DLD1 (cell line): Measurements from ENCODE around the gene NUP210.
"Not testable (repeated sequence)": the region's sequence is repeated elsewhere in the genome, so short reads cannot be mapped to it uniquely, and the experiment has no call there.

Experiments used
- in situ Hi-C: cut with HindIII; loops from 2 replicates; pipeline ENCODE4 v1.10.0; 2017; ENCODE audit warnings: low sequenced_read_pairs

The NUP210 gene

DNA sequence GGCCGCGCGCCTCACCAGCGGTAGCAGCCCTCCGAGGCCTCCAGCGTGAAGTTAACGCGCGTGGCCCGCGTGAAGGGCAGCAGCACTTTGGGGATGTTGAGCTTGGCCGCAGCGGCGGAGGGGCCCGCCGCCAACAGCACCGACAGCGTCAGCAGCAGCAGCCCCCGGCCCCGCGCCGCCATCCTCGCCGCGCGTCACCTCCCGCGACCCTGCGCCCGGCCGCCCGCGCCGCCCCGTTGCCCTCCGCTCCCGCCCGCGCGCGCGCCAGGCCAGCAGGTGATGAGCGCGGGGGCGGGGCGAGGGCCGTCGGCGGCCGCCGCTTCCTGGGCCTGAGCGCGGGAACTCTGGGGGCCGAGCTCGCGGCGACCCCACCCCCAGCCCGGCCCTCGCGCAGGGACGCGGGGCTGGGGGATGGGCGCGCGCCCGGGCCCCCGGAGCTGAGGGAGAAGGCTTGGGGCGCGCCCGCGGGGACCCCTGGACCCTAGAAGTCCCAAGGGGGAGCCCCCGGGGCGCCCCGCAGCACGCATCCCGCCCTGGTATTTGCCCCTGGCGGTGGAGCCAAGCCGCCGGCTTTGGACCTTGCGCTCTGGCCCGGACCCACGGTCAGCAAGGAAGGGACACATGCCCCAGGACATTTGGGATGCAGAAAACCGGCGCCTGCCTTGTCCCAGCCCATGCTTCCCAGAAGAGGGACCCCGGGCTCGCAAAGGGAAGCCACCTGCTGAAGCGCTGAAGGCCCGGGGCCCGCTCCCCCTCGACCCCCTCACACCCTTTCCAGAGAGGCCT is at the start of gene NUP210:
Gene NUP210 (minus strand): TSS at position 278 of the 786 bp plus-strand sequence. CDS start 96 bp downstream, at position 182.
- in situ Hi-C loops, result no loop called here

DNA sequence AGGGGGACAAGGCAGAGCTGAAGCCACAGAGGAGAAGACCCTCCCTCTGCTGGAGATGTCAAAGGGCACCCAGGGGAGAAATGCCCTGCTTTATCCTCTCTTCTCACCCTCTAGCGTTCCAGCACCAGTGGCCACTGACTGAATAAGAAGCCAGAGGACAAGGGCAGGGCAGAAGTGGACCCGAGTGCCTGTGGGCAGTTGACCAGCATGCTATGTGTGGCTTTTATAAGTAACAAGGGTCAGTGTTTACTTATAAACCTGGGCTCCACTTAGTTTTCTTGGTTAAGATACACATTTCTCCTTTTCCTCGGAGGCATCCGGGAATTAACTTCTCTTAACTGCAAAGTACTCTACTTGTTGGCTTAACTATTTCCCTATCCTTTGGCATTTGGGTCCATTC is 46.7 kb upstream of the NUP210 start:
- in situ Hi-C loops, result loop anchor here (25.0 kb wide), 2 partner anchors 104 to 379 kb away; no protein-coding TSS in a partner anchor

GRCh38 chr3:13465236-13465873 is 45.2 kb upstream of the NUP210 start:
- in situ Hi-C loops, result loop anchor here (25.0 kb wide), 2 partner anchors 103 to 378 kb away; no protein-coding TSS in a partner anchor

DNA sequence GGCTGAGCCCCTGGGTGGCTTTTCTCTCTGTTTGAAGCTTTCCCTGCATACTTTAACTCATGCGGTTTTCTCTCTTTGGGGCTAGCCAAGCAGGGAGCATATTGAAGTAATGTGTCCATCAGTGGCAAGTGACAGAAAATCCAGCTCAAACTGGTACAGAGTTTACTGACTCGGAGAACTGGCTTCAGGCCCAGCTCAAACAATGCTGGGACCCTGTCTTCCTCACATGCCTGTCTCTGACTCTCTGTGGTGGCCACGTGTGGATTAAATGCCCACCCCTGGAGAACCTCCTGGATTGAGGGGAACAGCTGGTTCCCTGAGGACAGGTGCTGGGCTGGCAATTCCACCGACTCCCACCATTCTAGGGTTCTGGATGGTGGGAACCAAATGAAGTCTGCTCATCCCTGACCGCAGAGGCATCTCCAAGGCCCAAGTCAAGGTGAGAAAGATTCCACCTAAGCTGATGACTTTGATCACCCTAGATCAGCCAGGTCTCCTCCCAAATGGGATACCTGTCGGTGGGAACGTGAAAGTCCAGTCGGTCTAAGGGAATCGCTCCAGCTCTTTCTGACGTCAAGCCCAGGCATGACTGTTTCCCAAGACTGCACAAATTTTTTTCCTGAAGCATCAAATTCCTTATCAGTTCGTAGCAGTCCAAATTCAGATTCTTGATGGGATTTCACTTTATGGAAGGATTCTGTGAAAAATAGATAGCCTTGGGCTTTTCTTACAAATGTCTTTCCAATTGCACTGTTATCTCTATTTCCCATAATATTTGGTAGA is 43.7 kb upstream of the NUP210 start:
- in situ Hi-C loops, result loop anchor here (25.0 kb wide), 2 partner anchors 102 to 377 kb away; no protein-coding TSS in a partner anchor

GRCh38 chr3:13462822-13463221 is 42.7 kb upstream of the NUP210 start:
- in situ Hi-C loops, result loop anchor here (25.0 kb wide), 2 partner anchors 101 to 376 kb away; no protein-coding TSS in a partner anchor

GRCh38 chr3:13462125-13462629 is 42.1 kb upstream of the NUP210 start:
- in situ Hi-C loops, result loop anchor here (25.0 kb wide), 2 partner anchors 100 to 375 kb away; no protein-coding TSS in a partner anchor

- in situ Hi-C loops, result loop anchor here (25.0 kb wide), 2 partner anchors 99 to 374 kb away; no protein-coding TSS in a partner anchor
Measured at GRCh38 chr3:13461169-13462124, 41.3 kb upstream of the NUP210 start.

GRCh38 chr3:13460341-13460736 is 40.2 kb upstream of the NUP210 start:
- in situ Hi-C loops, result loop anchor here (25.0 kb wide), 2 partner anchors 98 to 373 kb away; no protein-coding TSS in a partner anchor

DNA sequence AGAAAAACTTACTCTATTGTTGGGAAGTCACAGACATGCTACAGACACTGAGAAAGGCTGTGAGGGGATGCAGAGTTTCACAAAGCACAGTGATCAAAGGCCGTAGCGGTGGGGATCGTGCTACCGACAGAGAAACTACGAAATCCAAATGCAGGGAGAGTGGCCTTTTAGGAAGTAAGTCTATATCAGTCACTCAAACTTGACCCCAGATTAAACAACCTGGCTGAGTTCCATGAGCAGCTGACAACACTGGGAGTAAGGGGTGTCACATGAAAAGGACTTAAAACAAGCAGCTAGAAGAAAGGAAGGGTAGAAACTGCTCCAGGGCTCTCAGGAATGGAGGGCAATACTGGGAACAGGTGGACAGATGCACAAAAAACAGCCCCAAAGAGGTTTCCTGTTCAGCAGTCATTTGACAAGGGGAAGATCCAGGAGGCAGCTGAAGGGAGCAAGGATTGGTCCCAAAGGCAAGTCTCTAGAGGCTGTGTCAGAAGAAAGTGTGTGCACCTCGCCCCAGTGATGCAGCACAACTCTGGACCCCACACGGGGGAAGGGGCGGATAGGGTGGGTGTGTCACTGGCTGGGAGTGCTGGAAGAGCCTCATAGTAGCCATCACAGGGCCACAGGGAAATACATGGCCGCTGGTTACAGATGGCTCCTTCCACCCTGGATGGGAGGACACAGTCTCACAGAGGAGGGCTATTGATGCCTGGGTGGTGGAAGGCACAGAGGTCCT is 39.7 kb upstream of the NUP210 start:
- in situ Hi-C loops, result loop anchor here (25.0 kb wide), 2 partner anchors 97 to 372 kb away; no protein-coding TSS in a partner anchor

GRCh38 chr3:13457593-13457992 is 37.5 kb upstream of the NUP210 start:
- in situ Hi-C loops, result loop anchor here (25.0 kb wide), 2 partner anchors 95 to 370 kb away; no protein-coding TSS in a partner anchor

- in situ Hi-C loops, result loop anchor here (25.0 kb wide), 2 partner anchors 93 to 368 kb away; no protein-coding TSS in a partner anchor
Measured at GRCh38 chr3:13455644-13456043, 35.5 kb upstream of the NUP210 start.

- in situ Hi-C loops, result loop anchor here (25.0 kb wide), 2 partner anchors 90 to 365 kb away; no protein-coding TSS in a partner anchor
Measured at GRCh38 chr3:13452490-13453335, 32.6 kb upstream of the NUP210 start.

GRCh38 chr3:13451301-13451673 is 31.2 kb upstream of the NUP210 start:
- in situ Hi-C loops, result loop anchor here (25.0 kb wide), 2 partner anchors 89 to 364 kb away; no protein-coding TSS in a partner anchor

GRCh38 chr3:13442882-13443281 is 22.8 kb upstream of the NUP210 start:
- in situ Hi-C loops, result not testable (repeated sequence)

DNA sequence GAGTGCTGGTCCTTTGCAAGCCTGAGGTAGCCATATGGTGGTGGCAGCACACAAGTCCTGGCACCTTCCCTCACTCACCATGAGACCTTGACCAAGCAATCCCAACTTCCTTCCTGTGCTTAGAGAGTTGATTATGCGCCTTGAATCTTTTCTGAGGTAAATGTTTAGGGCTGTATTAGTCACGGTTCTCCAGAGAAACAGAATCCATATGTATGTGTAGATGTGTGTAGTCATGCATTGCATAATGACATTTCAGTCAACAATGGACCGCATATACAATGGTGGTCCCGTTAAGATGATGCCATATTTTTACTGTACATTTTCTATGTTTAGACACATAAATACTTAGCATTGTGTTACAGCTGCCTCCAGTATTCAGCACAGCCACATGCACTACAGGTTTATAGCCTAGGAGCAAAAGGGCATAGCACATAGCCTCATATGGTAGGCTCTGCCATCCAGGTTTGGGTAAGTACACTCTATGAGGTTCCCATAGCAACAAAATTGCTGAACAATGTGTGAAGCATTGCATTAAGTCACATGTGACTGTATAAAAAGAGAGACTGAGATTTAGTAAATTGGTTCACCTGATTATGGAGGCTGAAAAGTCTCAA is 20.2 kb upstream of the NUP210 start:
- in situ Hi-C loops, result no loop called here

GRCh38 chr3:13436213-13436612 is 16.1 kb upstream of the NUP210 start:
- in situ Hi-C loops, result not testable (repeated sequence)

GRCh38 chr3:13433912-13434311 is 13.8 kb upstream of the NUP210 start:
- in situ Hi-C loops, result no loop called here
